Activated naive CD8-positive, alpha-beta T cell treated with anti-CD3 and anti-CD28 coated beads, Interleukin-2, amount 50 U/mL, for 16 hours (primary cell): ENCODE data around the gene PHC1.
"Not testable (repeated sequence)": the region's sequence is repeated elsewhere in the genome, so short reads cannot be mapped to it uniquely, and the experiment has no call there.

Source experiments
- DNase-seq: peaks from one replicate; pipeline ENCODE4 v3.0.0-alpha.2; 2020; ENCODE audit warnings: low read depth, low spot score

Gene PHC1

DNA sequence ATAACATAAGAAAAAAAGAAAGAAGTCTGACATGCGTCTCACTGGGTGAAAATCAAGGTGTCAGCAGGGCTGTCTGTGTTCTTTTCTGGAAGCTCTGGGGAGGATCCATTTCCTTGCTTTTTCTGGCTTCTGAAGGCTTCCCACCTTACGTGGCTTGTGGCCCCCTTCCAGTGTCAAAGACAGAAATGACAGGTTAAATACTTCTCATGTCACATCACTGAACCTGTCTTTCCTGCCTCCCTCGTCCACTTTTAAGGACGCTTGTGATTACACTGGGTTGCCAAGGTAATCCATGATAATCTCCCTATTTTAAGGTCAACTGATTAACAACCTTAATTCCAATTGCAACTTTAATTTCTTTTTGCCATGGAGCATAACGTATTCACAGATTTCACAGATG, 4.6 kb upstream of the PHC1 start:
- DNase-seq = no peak

DNA sequence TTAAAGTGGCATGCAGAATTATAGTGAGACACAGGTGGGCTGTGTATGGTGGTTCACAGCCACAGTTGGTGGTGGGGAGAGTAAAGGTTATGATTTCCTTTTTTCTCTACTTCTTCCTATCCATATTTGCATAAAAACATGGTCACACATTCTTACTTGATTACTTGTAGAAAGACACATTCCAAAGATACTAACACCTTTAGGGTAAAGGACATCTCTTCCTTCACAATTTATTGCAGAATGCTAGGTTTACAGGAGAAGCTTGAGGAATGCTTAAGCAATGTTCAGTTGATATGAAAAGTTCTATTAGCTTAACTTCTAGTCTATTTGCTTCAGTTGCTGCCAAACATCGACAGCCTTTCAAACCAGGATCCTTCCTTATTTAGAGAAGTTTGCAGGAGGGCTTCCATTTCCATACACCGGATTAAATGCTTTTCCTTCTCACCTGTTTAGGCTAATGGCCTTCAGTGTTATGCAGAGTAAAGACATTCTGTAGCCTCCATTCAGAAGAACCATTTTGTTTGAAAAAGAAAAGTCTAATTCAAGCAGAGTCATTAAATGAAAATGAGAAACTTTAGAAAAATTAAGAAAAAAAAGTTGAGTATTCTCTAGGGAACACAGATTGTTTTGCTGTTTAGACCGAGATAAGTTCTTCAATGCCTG, 2.6 kb upstream of the PHC1 start:
- no peak for DNase-seq

DNA sequence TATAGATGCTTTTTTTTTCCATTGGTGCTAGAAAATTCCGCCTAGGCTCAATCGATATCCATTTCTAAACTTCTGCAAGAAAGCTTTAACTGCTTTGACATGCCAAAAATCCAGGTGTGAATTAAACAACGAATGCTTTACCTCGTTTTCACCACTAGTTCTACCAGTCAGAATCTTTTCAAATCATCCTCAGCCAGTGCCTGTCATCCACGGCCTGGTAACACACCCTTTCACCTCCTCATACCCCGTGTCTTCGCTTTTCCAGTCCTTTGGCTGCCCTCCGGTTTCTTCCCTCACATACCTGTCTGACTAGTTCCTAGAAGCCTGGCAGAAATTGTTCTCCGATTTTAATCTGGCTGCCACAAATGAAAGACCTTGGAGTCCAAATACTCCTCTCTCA, 1.4 kb upstream of the PHC1 start:
- no peak for DNase-seq

DNA sequence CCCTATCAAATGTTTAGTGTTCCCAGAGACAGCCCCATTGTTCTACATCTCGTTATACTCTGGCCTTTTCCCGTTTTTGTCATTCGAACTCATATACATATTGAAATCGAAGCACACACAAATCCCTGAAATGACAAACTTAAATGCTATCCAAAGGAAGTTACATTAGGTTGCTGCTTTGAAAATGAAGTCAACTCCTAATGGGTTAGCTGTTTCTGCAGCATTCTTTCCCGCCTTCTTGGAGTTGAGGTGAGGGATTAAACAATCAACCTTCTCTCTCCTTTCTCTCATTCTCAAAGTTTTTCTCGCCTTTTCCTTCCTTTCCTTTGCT, 642 bp upstream of the PHC1 start:
- no peak for DNase-seq

DNA sequence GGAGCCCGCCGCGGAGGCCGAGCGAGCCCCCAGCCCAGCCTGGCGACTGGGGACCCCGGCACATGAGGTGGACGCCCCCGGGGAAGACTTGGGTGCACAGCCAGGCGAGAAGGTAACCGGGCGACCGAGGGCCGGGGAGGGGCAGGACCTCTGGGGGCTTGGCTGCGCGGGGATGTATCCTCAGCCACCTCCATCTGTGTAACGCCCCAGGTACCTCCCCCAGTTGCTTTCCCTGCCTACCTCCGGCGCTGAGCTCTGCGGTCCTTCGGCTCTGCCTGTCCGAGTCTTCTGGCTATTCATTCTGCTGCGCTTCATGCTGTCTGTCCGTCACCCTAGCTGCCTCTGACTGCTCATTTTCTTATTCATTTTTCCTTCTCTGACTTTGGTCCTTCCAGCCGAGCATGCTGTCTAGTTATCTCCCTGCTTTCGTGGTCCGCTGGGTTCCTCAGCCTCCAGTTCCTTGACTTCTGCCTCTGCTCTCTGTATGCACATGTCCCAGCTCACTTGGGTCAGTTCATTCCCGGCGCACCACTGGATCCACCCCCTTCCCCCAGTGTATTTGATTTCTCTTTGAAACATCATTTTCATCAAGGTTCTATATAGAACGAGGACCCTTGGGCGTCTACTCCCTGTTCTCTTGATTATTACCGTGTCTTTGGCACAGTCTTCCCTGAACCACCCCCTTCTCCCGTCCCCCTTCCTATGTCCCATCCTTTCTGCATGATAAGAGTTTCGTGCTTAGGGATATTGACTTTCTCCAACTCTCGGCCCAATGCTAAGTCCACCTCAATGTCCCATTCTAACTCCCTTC, 612 bp downstream of the PHC1 start:
- peak; percentile 17 for DNase-seq

DNA sequence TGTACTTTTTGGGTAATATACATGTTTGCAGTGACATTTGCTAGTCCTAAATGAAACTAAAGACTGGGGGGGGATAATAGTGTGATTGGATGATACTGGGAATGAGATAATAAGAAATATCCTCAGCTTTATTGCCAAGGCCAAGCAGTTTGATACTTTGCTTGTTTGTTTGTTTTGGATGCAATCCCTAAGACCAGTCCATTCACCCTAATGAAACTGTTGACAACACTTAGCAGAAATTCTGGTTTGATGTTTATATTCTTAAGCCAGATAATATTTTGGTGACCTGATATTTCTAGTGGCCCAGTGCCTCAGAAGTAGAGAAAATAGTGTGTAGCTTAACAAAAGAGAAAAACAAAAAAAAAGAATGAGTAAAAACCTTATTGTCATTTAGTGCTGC, 1.8 kb downstream of the PHC1 start:
- no peak for DNase-seq

DNA sequence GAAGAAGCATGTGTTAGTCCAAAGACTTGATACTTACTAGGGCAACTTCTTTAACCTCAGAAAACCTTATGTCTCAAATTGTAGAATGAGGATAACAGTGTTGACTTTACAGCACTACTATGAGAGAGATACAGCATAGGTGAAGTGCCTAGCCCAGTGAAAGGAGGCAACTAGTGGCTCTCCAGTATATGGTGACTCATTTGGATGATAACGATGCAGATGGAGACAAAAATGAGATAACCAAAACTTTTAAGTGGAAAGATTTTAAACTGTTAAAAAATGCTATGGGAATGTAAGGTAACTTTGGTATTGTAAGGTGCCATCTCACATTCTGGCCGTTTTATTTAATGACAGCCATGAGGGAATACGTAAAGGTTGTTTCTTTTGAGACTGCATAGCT, 2.7 kb downstream of the PHC1 start:
- no peak for DNase-seq

DNA sequence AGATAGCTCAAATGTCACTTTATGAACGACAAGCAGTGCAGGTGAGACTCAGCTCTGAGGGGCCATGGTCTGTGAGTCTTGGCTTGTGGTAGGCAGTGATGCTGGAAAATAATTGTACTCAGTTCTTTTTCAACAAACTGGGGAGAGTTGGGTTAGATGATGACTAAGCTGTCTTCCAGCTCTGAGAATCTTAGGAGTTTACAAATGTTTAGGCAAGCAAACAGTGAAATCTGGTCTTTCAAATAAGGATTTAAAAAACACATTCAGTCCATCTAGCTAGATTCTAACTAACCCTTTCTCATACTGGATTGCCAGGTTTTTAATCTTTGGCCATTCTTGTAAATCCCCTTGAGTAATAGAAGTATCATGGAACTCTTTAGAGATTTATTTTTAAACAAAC, 3.4 kb downstream of the PHC1 start:
- DNase-seq = no peak

DNA sequence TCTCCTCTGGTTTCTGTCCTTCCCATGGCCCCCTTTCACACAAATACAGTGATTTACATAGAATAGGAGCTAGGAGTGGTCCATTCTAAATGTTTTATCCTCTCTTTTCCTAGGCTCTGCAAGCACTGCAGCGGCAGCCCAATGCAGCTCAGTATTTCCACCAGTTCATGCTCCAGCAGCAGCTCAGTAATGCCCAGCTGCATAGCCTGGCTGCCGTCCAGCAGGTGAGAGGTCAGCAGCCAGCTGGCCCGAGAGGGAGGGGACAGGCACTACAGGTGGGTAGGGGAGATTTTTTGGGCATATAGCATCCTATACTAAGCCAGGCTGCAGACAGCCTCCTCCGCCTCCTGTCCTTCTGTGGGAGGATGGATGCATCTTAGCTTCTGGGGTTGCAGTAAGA, 5.3 kb downstream of the PHC1 start:
- DNase-seq = not testable (repeated sequence)

DNA sequence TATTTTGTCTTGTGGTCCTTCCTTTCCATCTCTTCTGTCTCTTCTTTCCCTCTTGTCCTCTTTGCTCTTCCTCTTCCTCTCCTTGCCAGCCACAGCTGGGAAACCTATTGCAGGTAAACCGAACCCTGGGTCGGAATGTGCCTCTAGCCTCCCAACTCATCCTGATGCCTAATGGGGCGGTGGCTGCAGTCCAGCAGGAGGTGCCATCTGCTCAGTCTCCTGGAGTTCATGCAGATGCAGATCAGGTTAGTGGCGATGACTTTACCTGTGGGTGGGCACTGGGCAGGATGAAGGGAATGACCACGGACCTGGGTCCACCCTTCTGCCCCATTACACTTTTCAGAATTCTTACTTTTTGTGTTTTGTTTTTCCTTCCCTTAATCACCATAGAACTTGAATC, 8.2 kb downstream of the PHC1 start:
- DNase-seq = no peak

DNA sequence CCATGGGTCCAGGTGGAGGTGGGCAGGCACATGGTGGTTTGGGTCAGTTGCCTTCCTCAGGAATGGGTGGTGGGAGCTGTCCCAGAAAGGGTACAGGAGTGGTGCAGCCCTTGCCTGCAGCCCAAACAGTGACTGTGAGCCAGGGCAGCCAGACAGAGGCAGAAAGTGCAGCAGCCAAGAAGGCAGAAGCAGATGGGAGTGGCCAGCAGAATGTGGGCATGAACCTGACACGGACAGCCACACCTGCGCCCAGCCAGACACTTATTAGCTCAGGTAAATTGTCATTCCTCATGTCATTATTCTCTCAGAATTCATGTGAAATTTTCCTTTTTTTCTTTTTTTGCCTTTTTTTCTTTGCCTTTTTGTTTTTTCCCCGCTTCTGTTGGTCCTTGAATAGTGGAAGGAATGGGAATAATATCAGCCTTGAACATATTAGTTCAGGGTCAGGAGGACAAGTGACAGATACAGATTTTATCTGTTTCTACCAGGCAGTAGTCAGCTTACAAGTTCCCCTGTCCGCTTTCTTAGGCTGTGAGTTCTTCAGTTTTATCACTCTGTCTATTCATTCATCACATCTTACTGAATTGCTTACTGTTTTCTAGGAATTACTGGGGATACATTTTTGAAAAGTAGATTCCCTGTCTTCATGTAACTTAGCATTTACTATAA, 16.5 kb downstream of the PHC1 start:
- DNase-seq = not testable (repeated sequence)

DNA sequence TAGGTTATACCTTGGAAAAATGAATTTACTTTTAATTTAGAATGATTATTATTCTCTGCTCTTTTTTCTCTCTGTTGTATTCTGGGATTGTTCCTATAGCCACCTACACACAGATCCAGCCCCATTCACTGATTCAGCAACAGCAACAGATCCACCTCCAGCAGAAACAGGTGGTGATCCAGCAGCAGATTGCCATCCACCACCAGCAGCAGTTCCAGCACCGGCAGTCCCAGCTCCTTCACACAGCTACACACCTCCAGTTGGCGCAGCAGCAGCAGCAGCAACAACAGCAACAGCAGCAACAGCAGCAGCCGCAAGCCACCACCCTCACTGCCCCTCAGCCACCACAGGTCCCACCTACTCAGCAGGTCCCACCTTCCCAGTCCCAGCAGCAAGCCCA, 18.2 kb downstream of the PHC1 start:
- not testable (repeated sequence) for DNase-seq

DNA sequence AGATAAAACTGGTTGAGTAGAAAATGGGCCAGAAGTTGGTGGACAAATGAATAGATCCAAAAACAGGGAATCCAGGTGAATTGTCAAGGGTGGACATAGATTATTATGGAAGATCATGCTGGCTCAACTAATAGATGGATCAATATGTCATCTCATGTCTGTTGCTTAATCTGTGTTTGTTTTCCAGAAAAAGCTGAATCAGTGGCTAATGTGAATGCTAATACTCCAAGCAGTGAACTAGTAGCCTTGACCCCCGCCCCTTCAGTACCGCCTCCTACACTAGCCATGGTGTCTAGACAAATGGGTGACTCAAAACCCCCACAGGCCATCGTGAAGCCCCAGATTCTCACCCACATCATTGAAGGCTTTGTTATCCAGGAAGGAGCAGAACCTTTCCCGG, 19.8 kb downstream of the PHC1 start:
- DNase-seq = not testable (repeated sequence)

DNA sequence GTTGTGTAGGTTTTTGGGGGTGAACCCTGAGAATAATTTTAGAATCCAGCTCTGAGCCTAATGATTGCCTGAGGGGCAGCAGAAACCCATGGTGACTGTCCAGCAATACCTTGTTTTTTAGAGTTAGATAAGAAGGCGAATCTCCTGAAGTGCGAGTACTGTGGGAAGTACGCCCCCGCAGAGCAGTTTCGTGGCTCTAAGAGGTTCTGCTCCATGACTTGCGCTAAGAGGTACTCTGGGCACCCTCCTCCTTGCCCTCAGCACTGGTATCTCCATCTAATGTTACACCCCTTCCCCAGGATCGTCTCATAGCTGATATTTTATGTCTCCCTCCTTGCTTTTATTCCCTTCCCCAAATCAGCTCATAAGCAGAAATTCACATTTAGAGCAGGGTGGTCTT, 22.4 kb downstream of the PHC1 start:
- no peak for DNase-seq

DNA sequence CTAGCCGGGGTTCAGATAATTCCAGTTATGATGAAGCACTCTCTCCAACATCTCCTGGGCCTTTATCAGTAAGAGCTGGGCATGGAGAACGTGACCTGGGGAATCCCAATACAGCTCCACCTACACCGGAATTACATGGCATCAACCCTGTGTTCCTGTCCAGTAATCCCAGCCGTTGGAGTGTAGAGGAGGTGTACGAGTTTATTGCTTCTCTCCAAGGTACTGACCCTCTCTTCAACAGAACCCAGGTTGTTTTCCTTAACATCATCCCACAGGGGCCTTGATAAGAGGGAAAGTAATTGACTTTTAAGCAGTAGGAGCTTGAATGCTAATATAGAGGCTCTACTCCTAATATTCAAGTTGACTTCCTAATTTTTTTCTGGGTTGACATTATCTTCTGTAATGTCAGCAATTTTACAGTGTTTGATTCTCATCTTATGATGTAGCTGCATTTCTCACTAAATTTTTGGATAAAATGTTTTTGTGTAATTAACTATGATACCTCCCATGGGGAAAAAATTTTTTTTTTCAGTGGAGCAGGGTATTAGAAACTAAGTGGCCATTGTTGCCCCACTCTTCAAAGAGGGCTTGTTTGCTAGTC, 23.6 kb downstream of the PHC1 start:
- not testable (repeated sequence) for DNase-seq

DNA sequence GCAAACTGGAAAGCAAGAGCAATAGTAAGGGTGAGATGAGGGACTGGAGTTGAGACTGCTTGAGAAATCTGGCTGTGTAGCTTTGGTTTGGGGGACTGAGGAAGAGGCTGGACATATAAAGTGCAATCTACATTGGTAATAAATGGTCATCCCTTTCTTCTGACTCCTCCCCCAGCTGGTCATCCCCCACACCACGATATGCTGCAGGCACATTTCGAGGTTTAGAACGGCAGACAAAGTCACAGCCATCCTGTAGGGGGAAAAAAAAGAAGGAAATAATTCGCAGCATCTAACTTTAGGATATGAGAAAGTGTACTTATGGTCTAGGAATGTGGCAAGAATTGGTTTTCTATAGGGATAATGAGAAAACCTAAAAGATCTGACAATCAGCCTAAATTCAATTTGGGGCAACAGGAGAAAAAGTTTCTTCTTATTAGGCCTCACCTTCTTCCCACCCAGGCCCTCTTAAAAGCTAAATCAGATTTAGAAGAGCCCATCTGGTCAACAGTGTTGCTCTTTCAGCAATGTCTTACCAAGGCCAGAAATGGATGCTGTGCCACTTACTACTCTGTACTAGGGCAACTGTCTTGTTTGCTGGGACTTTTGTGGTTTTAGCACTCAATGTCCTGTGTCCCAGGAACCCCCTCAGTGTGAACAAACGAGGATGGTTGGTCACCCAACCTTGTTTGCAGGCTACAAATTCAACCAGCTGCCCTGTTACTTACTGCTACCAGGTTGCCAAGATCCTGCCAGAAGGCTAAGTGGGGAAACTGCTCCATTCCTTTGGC, 27.6 kb downstream of the PHC1 start:
- no peak for DNase-seq

DNA sequence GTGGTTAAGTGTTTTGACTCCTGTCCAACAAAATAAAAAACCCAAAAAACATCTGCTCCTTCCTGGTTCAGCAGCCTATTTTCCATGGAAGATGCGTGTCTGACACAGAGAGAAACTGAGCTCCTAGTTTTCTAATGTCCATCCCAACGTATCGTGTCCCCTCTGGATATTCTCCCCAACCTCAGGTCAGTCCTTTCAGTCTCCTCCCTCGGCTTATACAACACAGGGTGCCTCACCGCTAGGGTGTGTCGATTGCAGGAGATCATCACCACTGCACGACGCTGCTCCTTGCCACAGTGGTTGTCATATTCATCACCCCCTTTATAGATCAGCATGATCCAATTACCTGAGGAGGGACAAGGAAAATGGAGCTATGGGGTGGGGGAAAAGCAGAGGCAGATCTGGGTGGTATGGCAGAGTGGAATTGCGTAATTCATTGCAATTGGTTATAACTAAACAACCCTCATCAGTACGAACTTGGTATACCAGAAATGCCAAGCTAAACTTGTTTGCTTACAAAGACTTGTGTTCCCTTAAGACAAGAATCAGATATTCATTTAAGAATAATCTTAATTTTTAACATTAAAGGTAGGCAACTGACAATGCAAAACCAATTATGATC, 29.4 kb downstream of the PHC1 start:
- DNase-seq = no peak

DNA sequence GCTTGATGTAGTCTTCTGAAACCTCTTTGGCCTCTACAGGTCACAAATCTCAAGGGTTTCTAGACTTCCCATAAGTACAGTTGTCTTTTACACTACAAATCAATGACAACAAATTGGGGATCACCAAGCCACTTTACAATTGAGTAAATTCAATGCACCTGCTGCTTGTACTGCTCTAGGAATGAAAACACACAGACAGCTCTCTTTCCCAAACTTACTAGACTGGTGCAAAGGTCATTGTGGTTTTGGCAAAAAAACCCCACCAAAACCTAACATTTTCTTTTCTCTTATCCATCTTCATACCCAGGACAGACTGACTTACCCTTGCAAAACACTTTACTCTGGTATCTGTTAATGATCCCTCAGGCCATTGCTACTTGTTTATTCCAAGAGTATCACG, 32.4 kb downstream of the PHC1 start:
- DNase-seq = no peak

DNA sequence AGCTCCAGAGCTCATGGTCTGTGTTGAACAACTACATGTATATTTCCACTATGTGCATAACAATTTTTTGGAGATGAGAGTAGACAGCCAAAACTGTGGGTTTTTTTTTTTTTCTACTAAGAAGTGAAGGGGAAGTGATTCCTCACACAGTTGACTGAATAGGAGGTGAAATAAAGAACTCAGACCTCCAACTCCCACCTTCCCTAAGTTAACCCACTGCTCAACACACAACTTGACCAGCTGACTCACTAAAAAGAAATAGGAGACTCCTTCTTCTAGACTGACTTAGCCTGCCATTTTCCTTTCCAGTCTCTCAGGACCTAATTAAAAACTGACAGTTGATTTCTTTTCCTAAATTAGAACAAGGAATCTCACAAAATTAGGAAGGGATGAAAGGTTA, 33.4 kb downstream of the PHC1 start:
- no peak for DNase-seq

DNA sequence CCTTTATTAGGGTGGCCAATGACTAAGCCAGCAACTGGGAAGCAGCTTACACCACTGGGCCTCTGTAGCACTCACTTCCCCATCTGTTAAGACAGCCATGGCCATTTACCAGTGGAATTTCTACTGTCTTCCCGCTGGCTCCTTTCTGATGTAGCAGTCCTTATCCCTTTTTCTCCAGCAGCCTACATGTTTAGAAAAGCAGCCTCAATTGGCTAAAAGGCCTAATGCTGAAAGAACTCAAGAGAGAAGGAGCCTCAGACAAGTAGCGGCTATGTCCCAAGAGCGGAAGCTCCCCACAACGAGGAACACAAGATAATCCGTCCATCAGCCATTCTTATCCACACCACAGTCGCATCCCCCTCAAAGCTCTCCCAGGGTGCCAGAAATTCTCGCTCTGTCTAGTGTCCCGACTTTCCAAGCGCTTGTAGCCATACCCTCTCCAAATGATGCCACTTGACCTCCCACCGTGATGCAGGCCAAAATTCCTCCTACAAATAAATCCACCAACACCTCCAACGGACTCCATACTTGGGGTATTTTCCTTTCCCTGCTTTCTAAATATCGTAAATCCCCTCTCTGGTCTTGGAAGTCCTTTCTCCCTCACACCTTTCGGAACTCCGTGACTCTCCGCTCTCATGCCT, 34.5 kb downstream of the PHC1 start:
- DNase-seq = no peak
